ENCODE measurements around the gene BEND7.
"Not testable (repeated sequence)": the region's sequence is repeated elsewhere in the genome, so short reads cannot be mapped to it uniquely, and the experiment has no call there.

BEND7 gene

GRCh38 chr10:13528875-13529713 lies at the start of gene BEND7:
BEND7 (minus strand) TSS chr10:13529014; CDS start chr10:13528533, 481 bp downstream.
- no peak for DNase-seq

- no peak for DNase-seq
These were observed 45.1 kb upstream of the BEND7 start for GRCh38 chr10:13573960-13574359.

GRCh38 chr10:13571541-13571940 lies 42.7 kb upstream of the BEND7 start:
- no peak for DNase-seq

GRCh38 chr10:13567030-13567429 lies 38.2 kb upstream of the BEND7 start:
- DNase-seq: no peak

- no peak for DNase-seq
These were observed 35.8 kb upstream of the BEND7 start for GRCh38 chr10:13564576-13564975.

- no peak for DNase-seq
These were observed 34.9 kb upstream of the BEND7 start for GRCh38 chr10:13563481-13564445.

- no peak for DNase-seq
These were observed 31.8 kb upstream of the BEND7 start for GRCh38 chr10:13560597-13560996.

- no peak for DNase-seq
These were observed 30.4 kb upstream of the BEND7 start for GRCh38 chr10:13559124-13559700.

- no peak for DNase-seq
These were observed 27.2 kb upstream of the BEND7 start for GRCh38 chr10:13555884-13556510.

GRCh38 chr10:13550802-13551201 lies 22.0 kb upstream of the BEND7 start:
- no peak for DNase-seq

- no peak for DNase-seq
These were observed 13.7 kb upstream of the BEND7 start for GRCh38 chr10:13542533-13542932.

- not testable (repeated sequence) for DNase-seq
These were observed 9.2 kb upstream of the BEND7 start for GRCh38 chr10:13537985-13538384.

- DNase-seq: no peak
These were observed 8.0 kb upstream of the BEND7 start for GRCh38 chr10:13536674-13537366.

GRCh38 chr10:13535346-13535745 lies 6.5 kb upstream of the BEND7 start:
- DNase-seq: no peak

- no peak for DNase-seq
These were observed 830 bp upstream of the BEND7 start for GRCh38 chr10:13529714-13529973.

GRCh38 chr10:13528123-13528874 lies 515 bp downstream of the BEND7 start:
- DNase-seq: no peak

- no peak for DNase-seq
These were observed 1.0 kb downstream of the BEND7 start for GRCh38 chr10:13527864-13528122.

- no peak for DNase-seq
These were observed 1.6 kb downstream of the BEND7 start for GRCh38 chr10:13526948-13527863.

GRCh38 chr10:13525663-13526062 lies 3.2 kb downstream of the BEND7 start:
- no peak for DNase-seq

GRCh38 chr10:13521026-13521425 lies 7.8 kb downstream of the BEND7 start:
- no peak for DNase-seq

GRCh38 chr10:13520194-13520593 lies 8.6 kb downstream of the BEND7 start:
- DNase-seq: no peak
